Glomerular endothelial cell (primary cell): ENCODE measurements around the gene RAD51B. TPM values are rescaled to one million over a fixed set of nuclear protein-coding genes. Genes with fewer than 3 reads are reported as not detected.
"Not testable (repeated sequence)": the region's sequence is repeated elsewhere in the genome, so short reads cannot be mapped to it uniquely, and the experiment has no call there.

ENCODE experiments used
- DNase-seq: peaks from one replicate; pipeline ENCODE4 v3.0.0-alpha.2; 2011; ENCODE audit warnings: low read depth, low spot score; ENCODE audit errors: extremely low read depth
- total RNA-seq: library from RNA; depleted of rRNA; stranded (reverse); fragments of >200 nt; gene quantifications from 2 replicates; pipeline ENCODE4 v1.2.3, GENCODE V29; 2015

The RAD51B gene
- total RNA-seq, 1 donor from 2014 or later: 9.7 TPM

DNA sequence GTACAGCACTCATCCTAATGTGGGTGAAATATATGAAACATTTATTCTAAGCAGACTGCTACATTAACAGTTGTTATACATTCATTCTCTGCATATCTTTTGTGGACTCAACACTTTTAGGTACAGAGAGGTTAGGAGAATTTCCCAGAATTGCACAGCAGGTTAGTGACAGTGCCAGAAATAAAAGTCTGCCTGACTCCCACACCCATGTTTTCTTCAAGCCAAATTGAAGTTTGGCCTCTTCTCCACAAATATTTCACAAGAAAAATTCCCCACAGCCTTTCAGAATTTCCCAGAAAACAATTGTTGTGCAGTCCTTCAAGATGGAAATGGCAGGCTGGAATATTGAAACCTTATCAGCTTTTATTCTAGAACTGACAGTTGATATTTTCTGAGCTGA is 464.8 kb downstream of the RAD51B start:
- no peak for DNase-seq

DNA sequence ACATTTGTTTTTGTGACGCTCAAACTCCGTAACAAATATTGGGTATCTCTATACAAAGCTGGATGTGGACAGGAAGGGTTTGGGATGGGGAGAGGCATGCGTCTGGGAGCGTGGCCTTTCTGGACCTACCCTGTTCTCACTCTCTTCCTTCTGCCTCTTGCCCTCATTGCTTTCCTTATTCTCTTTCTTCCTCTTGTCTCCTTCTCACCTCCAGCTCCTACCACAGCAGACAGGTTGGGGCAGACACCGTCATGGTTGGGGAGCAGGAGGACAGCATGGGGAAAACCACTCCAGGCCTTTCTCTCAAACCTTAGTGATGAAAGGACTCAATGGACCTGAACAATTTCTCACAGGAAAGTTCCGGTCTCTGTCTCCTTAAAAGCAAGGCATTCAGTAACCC is 465.3 kb downstream of the RAD51B start:
- no peak for DNase-seq

DNA sequence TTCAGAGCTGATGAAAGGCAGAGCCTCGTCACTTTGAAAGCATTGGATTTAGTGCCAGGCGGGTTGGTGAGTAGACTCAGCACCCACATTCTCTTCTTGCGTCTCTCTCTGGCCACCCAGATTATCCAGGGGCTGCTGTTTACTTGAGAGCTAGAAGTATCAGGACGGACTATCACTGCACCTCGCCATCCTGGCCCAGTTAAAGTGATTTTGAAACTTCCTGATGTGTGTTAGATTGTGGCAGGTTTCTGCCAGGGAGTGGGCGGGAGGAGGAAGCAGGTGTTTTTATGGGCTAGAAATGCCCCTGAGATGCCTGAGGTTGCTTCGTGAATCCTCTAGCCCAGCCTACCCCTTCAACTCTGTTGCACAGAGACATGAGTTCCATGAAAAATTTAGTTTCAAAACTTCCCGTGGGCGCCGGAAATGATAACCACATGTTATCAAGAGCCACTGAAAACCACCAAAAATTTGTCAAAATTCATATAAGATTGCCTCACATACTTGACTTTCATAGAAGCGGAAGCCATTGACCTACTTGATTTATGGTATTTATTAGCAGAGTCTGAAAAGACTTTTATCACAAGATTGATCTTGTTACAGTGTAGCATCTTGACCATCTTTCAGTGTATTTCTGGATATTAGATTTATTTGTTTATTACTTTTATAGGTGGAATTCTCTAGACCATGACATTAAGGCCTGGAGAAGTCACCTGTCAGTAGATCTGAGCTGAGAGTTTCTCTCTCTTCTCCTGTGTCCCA is 466.0 kb downstream of the RAD51B start:
- no peak for DNase-seq

DNA sequence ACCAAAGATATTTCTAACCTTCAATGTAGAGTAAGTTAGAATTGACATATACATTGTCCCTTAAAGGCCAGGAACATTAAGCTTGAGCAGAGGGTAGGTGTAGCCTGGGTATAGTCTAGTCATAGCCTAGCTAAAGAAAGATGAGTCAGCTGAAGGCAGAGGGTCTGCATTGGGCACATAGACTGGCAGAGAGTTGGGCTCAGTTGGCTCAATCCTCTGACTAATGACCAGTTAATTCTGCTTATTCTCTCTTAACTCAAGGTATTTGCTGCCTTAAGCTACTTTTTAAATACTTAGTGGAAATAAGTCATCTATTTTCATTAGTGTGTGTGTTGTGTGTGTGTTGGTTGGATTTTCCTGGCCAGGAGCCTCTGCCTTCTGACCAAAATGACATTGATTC is 467.1 kb downstream of the RAD51B start:
- DNase-seq: no peak

DNA sequence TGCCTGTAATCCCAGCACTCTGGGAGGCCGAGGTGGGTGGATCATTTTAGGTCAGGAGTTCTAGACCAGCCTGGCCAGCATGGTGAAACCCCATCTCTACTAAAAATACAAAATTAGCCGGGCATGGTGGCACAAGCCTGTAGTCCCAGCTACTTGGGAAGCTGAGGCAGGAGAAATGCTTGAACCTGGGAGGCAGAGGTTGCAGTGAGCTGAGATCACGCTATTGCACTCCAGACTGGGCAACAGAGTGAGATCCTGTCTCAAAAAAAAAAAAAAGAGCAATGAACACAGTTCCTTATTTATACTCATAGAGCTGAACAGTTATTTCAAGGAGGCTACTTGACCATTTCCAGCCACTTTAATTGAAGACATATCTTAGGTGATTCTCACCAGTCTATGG is 469.9 kb downstream of the RAD51B start:
- not testable (repeated sequence) for DNase-seq

DNA sequence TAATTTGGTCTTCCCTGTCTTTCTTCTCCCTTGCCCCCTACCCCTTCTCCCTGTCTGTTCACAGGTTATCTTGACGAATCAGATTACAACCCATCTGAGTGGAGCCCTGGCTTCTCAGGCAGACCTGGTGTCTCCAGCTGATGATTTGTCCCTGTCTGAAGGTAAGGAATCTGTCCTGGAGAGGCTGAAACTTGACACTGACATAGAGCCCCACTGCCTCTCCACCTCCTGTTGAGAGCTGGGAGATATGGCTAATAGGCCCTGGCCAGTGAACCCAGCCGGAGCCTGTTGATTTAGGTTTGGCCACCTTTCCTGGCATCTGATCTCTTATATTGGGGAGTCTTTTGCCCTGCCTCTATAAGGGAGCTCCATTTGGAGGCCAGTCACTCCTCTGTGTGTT is 472.2 kb downstream of the RAD51B start:
- no peak for DNase-seq

DNA sequence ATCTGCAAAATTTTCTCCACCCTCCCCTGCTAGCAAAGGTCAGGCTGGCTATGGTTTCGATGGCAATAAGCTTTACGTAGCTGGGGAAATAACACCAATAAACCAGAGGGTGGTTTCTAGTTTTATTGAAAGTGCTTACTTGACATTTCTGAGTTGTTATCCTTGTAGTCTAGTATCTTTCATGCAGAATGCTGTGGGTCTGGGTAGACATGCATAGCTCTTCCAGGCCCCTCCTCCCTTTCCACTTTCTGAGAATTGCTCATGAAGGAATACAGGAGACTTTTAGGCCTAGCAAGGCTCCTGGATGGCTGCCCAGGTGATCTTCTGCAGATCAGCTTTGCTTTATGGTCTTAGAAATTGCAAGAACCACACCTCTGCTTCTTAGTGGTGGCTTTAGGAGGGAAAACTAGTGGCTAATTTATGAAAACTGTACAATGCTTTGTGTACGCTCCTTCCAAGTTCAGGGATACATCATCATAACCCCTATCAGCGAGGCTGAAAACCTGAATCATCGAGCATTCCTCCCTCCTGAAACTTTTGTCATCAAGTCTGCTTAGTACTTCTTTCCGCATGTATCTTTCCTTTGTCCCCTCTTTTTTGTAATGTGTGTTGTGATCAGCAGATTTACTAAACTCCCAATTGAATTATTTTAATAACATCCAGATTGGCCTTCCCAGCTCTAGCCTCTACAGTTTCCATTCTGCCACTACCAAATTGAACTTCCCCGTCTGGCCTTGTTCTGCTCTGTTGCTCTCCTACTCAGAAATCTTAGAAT is 473.0 kb downstream of the RAD51B start:
- no peak for DNase-seq

DNA sequence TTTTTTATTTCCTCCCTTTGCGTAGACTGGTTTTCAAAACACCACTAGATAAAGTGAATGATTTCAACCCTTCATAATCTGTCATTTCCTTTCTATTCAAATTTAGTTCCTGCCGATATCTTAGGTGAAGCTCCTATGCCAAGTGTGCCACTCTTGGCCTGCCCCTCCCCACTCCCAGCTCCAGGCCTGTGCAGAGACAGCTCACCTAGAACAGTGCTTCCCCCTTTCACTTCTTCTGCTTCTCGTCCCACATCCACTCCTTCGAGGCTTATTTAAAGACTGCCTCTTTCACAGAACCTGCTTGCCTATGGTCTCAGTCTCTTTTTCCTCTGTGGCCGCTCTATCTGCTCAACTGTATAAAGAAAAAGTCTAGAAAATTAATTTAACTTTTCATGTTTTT is 473.8 kb downstream of the RAD51B start:
- no peak for DNase-seq

DNA sequence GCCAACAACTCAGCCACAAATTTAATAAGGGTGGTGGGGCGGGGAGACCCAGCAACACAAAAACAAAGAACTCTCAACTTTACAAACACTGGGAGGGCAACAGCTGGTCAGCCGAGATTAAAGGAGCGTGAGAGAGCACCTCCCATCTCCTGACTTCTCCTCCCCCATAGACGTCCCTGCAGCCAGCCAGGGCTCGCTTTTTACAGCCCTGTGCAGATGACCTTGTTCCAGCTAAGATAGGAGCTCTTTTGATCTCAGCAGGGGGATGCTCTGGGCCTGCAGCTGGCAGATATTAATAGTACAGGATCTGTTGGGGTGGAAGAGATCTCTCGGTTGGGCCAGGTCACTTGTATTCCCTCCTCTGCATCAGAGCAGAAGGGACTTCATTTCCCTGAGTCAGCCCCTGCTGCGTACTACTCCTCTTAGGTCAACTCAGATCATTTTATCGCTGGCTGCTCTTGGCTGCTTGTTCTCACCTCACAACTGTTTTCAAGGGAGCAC is 475.8 kb downstream of the RAD51B start:
- no peak for DNase-seq

DNA sequence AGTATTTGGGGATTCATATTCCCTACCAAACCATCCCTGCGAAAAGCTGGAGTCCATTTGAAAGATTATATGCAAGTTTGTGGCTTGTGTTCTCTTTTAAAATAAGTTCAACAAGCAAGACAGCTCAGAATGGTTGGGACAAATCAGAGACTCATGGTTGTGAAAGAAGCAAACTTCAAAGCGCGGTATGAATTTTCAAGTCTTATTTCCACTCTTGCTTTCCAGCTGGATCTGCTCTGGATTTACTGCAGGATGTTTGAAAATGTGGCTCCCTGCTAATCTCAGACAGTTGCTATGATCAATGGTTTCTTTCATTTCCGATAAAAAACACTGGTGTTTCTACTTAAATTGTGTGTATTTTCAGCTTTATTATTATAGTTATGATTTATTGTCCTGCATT is 477.5 kb downstream of the RAD51B start:
- DNase-seq: no peak

DNA sequence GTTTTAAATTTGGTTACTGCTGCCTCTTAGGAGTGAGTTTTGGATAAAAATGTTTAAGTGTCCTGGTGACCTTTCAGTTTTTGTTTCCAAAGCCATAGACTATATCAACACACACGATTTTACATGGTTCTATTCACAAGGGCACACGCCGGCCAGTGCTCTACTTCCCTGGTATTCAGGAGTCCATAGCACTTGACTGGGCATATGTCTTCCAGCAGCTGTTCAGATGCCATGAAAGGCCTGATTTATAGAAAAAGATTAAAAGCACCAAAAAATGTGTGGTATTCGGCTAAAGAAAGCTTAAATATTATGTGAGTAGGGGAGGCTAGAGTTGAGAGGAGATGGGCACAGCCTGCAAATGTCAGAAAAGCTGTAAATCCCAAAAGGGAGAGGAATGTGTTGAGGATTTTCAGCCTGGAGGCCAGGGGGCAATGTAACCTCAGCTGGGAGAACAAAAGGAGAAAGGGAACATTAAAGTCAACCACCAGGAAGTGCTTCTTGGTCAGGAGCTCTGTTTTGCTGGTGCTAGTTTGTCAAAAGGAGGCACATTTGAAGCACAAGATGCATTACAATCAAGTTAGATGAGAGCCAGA is 478.4 kb downstream of the RAD51B start:
- no peak for DNase-seq

DNA sequence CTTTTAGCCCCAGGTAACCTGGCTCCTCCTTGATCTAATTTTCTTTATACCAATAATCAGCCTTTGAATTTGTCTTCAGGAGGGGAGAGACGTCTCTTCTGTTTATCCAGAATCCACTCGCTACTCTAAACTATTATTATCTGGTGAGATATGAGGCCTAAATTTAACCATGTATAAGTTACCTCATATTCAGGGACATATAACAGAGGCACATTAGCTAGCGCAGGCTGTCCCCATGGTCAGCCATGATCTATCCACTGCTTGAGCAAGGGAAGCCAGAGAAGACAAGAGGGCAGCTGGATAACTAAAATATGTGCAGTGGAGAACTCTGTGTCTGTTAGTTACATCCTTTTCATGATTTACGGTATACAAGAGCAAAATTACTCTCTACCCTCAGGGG is 481.0 kb downstream of the RAD51B start:
- DNase-seq: no peak

DNA sequence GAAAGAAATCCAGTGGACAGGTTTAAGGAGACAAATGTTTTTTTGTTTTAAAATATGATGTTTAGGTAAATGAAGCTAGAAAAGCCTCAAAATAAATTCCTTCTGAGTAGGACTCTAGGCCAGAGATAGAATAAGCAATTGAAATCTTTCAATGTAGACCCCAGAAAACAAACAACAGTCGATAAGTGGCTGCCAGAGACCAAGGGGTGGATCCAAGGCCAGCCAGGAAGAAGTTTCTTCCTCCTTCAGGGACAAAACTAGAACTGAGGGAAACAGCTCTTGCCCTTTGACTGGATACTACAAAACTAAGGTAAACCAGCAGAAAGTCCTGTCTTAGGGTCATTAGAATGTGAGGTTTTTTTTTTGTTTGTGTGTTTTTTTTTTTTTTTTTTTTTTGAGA is 481.6 kb downstream of the RAD51B start:
- DNase-seq: no peak

DNA sequence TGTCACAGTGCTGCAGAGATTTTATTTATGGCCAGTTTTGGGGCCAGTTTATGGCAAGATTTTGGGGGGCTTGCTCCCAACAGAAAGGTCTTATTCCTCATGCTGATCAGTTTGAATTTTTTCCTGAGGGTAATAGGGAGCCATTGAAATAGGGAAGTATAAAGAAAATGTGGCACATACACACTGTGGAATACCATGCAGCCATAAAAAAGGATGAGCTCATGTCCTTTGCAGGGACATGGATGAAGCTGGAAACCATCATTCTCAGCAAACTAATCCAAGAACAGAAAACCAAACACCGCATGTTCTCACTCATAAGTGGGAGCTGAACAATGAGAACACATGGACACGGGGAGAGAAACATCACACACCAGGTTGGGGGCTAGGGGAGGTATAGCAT is 483.4 kb downstream of the RAD51B start:
- not testable (repeated sequence) for DNase-seq

DNA sequence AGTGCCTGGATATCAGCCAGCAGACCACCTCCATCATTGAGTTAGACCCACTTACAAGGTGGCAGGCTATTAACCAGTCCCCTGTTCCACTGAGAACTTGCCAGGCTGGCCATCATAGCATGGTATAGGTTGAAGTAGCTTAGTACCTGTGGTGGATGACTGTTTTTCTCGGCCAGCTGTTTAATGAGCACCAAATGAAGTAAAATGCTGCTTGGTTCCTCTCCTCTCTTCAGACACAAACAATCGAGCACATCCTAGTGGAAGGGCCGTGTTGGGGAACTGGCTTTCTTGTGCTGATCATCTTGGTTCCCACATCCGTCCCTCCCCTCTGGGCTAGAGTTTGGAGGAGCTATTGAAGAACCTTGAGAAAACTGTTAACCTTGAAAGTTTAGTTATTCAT is 486.2 kb downstream of the RAD51B start:
- no peak for DNase-seq

DNA sequence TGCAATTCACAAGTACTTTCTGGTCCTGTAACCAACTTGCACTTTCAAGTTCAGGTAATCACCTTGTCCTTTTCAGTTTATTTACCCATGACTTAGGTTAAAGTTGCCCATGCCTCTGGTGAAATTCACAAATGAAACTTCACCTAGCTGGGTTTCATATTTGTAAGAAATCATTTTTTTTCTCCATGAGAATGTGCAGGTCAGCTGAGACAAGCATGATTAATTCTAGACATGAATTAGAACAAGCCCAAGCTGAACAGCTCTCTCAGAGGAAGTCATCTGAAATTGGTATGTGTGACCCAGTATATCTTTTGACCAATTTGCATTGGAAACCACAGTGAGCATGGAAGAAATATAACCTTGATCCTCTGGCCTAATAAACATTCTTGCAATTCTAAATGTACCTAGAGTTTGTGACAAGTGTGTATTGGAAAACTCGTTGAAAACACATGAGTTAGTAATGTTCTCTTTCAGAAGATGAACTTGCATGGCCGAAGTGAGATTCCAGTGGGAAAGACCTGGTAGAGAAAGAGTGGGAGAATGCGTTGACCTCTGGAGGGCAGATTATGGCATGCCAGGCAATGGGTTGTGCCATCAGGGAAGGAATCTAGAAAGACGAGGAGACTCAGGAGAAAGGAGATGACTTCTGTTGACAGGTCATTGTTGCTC is 486.8 kb downstream of the RAD51B start:
- DNase-seq: no peak

DNA sequence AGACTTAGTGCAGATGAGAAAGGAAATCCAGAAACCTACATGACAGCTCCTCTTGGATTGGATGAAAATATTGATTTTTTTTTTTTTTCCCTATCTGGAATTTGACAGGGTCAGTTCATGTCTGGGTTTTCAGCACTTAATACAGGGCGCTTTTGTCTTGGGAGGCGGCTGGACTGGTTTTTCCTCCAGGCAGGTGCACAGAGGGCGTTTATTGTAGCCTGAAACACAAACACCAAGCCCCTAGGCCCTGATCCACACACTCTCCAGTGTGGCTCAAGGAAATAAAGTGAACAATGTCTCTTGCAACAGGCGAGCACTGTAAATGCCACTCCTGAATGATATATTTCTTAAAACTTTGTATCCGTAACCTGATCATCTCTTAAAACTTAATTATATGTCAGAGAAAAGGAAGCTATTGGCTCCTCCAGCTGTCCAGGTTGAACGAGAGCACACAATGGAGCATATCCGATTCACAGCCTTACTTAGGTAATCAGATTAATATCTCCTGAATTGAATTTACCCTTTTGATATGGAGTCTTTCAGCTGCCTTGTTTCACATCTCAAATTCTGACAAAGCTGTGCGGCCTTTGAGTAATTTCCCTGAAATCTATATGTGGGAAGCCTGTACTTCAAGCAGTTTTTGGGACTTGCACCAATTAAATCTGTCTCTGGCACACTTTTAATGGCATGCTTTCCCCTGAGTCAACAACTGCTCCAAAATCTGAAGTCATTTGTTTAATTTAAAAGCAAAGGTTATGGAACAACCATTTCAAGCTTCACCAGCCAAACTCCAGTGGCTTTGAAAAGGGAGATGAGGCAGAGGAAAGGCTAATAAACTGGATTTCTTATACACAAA is 487.6 kb downstream of the RAD51B start:
- no peak for DNase-seq

DNA sequence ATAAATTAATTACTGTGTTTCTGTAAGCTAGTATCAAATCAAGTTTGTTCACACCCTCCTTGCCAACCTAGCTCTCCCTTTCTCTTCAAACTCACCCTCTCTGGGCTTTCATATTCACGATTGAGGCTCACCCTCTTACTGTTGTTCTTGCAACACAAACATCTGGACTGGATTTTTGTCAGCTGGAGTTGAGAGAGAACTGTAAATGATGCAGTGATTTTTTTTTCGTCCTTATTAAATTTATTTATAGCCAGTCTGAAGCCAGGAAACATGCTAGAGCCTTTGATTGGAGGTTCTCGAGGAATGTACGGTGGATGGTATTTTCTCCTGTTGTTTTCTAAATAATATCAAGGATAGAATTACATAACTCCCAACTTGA is 488.2 kb downstream of the RAD51B start:
- DNase-seq: no peak

DNA sequence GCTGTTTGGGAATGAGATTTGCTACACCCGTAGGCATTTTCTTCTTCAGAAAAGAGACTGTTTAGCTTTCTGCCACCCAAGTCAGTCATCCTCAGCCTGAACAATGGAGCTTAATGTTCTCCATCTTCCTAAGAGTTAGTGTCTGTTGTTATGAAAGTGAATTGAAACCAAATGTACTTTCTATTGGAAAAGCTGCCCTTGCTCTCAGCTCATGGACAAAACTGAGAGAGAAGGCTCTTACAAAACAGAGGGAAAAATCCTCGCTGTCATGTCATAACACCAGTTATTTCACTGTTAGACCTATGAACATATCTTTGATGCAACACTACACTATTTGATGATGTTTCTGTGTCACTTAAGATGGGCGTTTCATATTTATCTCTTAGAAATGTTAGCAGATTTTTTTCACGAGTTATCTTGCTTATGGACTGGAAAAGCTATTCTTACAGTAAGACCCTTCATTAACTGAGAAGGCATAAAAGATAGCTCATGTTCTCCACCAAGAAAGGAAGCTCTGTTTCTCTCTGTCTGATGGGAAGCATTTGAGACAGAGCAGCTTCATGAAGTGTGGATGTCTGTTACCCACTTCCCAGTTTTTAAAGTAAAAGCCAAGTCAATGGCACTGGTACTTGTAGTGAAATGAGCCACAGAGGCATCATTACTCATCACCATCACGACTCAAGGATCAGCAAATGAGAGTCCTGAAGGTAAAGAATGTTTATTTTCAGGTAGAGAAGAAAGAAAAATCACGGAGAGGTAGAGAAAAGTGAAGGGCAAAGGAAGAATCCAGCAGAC is 489.3 kb downstream of the RAD51B start:
- DNase-seq: no peak

DNA sequence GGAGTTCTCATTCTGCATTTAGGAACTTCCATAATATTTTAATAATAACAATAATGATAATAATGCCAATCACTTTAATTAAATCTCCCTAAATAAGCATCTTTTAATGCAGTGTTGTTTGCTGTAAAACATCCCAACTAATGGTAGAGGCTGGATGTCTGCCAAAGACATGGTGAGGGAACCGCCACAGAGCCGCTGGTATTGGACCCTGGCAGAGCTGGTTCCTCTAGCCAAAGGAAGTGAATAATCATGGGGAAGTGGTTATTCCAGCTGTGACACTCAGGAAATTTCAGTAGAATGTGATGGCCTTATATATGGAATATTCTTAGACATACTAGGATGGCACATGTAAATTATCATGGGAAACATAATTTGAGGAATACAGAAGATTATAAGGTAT is 490.0 kb downstream of the RAD51B start:
- DNase-seq: no peak
